Suprapubic skin (tissue), 4 donors: ENCODE measurements around the gene ITIH2.
"Not testable (repeated sequence)": the region's sequence is repeated elsewhere in the genome, so short reads cannot be mapped to it uniquely, and the experiment has no call there.

Experiments used
- POLR2A ChIP-seq, 2 donors: fragments of 450-650 bp; IDR thresholded peaks; one replicate each; pipeline ENCODE4 v1.6.1; 2017; ENCODE audit warnings: antibody characterized with exemption in 2 of 2, mild to moderate bottlenecking in 2 of 2, moderate library complexity in 2 of 2
- POLR2AphosphoS5 ChIP-seq, 3 donors: sonication (generic); formaldehyde crosslinking; IDR thresholded peaks; one replicate each; pipeline ENCODE4 v1.6.1; 2017; ENCODE audit warnings: antibody characterized with exemption in 3 of 3

- not testable (repeated sequence) for TF ChIP-seq POLR2A, POLR2AphosphoS5 (IDR thresholded peaks at IDR 0.05)
Observed at GRCh38 chr10:7690885-7691597, 12.1 kb upstream of the ITIH2 start.
